ENCODE measurements around the gene TBC1D5.
"Not testable (repeated sequence)": the region's sequence is repeated elsewhere in the genome, so short reads cannot be mapped to it uniquely, and the experiment has no call there.

The TBC1D5 gene

GRCh38 chr3:17529677-17530076, 212.8 kb downstream of the TBC1D5 start:
- no peak for DNase-seq

DNA sequence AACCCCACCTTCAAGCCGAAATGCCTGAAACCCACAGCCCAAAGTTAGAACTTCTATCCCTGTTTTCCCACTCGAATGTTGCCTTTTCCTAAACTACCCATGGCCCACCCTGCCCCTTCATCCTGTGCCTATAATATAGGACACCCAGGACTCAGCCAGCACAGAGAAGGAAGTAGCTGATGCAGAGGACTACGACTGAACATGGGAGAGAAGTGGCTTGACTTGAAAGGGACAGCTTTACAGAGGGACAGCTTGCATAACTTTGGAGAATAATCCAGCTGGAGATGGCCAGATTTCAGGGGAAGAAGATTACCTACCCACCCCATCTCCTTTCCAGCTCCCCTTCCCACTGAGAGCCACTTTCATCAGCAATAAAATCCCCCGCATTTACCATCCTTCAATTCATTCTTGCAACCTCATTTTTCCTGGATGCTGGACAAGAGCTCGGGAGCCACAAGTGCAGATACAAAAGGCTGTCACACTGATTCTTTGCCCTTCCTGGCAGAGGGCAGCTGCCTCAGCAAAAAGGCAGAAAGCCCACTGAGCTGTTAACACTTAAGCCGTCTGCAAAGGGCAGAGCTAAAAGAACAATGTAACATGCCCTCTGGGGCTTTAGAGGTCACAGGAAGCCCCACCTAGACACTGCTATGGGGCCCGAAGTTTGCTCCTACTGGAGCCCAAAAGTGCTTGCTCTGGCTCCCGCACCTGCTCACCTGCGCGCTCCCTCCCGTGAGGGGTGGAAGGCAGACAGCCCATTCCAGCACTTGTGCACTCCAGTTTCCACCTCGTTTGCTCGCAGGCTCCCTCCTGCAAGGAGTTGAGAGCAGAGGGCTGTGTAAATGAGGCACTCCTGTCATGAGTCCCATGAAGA, 224.0 kb downstream of the TBC1D5 start:
- DNase-seq: no peak

DNA sequence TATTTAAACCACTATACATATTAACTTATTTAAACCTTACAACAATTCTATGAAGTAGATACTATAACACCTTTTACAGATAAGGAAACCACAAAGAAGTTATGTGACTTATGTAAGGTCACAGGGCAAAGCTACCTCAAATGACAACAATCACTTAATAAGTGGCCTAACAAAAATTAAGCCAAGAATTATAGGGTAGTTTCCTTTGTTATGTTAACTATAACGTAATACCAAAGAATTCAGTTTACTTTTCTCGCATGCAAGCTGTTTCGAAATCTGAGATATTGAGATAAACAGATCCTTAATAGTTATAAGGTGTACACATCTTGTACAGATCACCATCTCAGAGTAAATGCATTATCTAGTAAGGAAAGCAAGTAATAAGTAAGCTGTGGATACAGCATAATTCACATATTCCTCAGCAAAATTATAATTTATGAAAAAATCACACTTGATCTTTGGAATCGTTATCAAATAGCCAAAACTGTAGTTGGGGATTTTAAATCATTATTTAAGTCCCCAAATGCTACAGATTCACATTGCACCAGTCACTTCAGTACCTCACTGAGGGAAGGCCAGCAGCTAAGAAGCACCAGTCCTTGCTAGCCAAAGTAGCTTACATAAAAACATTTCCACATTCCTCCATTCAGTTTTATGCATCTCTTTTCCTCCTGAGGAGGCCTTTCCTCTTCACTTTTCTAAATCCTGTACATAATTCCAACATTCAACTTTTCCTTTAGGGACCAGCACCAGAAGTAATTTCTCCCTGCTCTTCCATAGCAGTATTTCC, 226.8 kb downstream of the TBC1D5 start:
- DNase-seq: no peak

GRCh38 chr3:17514597-17514996, 227.8 kb downstream of the TBC1D5 start:
- no peak for DNase-seq

GRCh38 chr3:17510265-17510664, 232.2 kb downstream of the TBC1D5 start:
- no peak for DNase-seq

DNA sequence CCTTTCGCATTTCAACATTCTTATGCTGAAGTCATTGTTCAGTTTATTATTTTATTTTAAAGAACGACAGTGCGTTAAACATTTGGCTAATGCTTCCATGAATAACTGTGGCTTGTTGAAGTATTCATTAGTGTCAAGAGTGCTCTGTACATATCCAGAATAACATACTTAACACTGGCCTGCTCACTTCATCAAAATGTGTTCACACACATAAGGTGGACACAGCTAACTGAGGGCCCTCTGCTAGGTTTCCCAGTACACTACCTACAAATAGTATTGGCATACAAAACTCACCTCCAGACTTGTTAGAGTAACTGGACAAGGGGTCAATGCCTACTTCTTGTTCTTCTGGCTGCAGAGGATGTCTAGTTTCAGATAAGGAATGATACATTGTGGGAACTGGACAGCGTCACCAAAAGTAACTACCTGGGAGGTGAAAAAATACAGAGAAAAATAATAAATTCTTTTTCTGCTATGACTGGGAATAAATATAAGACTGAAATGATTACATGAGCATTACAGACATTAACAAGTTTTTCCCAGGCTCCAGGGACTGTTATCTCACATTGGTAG, 234.2 kb downstream of the TBC1D5 start:
- DNase-seq: no peak

DNA sequence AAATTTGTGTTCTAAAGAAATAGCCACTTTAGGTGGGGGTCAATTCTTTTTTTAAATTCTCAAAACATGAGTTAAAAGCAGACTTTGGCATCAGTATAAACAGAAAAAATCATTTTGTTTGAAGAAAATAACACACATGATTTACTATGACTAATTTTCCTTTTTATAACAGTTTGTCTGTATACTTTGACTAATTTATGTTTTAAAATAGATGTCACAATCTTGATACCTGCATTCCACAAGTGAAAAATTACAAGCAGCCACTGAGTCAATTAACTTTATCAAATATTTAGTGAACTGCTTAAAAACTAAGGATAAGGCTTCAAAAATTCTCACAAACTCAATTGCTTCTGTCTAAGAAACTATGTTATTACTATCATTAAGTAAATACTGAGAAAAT, 235.0 kb downstream of the TBC1D5 start:
- no peak for DNase-seq

DNA sequence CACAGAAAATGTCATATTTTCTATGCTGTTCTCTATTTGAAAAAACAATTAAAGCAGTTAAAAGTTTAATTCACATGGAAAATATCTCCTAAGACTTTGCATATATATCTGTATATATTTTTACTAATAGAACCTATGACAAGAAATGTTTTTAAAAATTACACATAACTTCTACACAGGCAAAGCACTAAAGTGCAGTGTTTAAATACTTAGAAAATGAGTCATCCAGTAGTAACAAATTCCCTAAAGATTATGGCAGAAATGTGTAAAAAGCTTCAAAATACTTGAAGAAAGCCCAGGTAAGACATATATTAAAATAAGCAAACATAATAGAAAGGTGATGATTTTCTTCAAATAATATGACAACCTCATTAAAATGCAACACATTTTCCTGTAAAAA, 236.6 kb downstream of the TBC1D5 start:
- no peak for DNase-seq

DNA sequence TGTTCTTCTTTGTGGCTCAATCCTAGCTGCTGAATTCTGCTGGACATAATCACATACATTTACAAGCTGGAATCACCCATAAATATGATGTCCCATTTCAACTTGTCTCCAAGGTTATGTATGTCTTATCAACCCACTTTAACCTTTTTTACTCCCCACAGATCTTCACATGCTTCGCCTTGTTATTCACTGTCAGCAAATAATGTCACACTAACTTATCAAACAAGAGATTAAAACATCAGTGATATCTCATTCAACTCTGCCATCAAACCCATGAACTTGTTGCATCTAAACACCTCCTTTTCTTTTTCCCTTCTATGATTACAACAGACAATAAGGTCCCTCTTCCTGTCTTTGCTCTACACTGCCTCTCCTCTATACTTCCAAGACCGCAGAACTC, 240.7 kb downstream of the TBC1D5 start:
- no peak for DNase-seq

DNA sequence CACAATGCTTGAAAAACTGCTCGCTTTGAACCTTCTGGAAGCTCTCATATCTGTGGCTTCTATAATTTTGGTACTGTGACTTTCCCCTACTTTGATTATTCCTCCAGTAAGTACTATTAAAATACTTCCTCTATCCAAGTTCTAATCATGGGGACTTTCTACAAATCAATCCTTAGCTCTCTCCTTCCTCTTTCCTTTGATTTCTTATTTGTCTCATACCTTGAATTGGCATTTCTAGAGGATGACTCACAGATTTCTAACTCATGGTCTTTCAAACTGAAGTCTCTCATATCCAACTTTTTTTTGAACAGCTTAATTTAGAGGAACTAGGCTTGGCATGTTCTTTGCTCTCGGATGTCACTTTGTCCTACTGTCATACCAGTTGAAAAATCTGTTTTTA, 241.8 kb downstream of the TBC1D5 start:
- no peak for DNase-seq

- DNase-seq: no peak
Observed at GRCh38 chr3:17494117-17494809, 248.2 kb downstream of the TBC1D5 start.

DNA sequence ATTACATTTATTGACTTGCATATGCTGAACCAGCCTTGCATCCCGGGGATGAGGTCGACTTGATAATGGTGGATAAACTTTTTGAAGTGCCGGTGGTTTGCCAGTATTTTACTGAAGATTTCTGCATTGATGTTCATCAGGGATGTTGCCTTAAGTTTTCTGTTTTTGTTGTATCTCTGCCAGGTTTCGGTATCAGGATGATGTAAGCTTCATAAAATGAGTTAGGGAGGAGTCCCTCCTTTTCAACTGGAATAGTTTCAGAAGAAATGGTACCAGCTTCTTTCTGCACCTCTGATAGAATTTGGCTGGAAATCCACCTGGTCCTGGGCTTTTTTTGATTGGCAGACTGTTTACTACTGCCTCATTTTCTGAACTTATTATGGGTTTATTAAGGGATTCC, 250.8 kb downstream of the TBC1D5 start:
- DNase-seq: no peak

DNA sequence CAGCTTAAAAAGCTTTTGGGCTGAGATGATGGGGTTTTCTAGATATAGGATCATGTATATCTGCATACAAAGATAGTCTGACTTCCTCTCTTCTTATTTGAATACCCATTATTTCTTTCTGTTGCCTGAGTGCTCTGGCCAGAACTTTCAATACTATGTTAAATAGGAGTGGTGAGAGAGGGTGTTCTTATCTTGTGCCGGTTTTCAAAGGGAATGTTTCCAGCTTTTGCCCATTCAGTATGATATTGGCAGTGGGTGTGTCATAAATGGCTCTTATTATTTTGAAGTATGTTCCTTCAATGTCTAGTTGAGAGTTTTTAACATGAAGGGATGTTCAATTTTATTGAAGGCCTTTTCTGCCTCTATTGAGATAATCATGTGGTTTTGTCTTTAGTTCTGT, 251.2 kb downstream of the TBC1D5 start:
- not testable (repeated sequence) for DNase-seq

DNA sequence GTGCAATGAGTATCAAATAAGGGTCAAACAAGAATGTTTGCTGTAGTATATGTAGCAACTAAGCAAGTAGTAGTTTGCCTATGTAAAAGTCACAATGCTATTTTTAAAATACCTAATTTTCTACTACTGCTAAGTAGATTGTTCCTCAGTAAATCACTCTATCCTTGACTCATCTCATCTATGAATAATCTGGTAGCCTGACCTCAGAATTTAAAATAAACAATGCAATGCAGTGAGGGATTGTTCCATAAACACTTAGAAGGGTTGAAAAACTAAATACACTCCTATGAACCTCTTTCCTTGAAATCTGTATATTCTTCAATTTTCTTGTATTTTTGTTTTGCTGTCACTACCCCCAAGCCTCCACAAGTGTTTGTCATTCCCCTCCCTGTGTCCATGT, 253.3 kb downstream of the TBC1D5 start:
- no peak for DNase-seq

DNA sequence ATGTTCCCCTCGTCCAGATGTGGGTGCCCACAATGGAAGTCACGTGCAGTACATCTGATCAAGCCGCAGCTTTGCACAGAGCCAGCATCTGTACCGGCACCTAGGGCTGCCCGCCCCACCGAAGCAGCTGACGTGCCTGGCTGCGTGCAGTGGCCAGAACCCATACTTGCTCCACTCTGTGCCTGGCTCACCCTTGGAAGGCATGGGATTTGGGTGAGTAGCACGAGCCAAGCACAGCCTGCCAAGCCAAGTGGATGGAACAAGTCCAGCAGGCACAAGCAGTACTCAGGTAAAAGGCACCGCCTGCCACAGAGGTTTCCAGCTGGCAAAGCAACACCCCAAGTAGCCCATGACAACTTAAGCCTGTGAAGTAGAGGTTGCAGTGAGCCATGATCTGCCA, 261.3 kb downstream of the TBC1D5 start:
- no peak for DNase-seq

GRCh38 chr3:17479681-17480405, 262.6 kb downstream of the TBC1D5 start:
- no peak for DNase-seq

GRCh38 chr3:17478673-17479072, 263.8 kb downstream of the TBC1D5 start:
- no peak for DNase-seq

- DNase-seq: no peak
Observed at GRCh38 chr3:17473761-17474160, 268.7 kb downstream of the TBC1D5 start.

DNA sequence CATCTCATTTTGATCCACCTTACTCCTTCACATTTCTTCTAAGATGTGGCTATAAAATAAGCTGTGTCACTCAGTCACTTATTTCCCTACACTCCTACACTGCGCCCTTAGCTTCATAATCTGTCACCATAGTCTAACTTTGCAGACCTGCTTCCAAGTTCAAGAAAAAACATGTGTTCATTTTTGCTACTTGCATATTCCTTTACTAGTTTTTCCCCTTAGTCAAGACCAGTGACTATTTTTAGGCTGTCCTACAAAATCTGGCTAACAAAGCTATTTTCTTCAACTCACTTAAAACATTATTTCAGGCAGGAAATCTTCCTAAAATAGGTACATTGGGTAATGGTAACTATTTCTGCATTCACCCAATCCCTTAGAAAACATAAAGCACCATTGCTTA, 272.5 kb downstream of the TBC1D5 start:
- DNase-seq: no peak

- DNase-seq: no peak
Observed at GRCh38 chr3:17469520-17469919, 272.9 kb downstream of the TBC1D5 start.

DNA sequence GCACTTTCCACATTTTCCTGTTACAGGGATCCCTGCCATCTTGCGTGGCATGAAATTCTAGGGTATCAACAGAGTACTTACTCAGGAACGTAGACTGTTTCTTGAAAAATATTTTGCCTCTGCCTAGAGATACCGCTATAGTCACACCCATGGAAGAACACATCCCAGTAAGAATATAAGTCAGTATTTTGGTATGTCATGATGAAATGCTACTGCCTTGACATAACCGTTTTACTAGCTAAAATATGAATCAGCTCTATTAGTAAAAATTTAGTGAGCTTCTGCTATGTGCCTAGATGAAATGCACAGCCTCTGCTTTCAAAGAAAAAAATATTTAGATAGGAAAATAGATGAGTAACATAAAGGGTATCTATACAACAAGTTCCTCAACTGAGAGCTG, 276.4 kb downstream of the TBC1D5 start:
- no peak for DNase-seq

GRCh38 chr3:17459470-17459993, 282.9 kb downstream of the TBC1D5 start:
- DNase-seq: no peak

Data from left hindlimb (tissue), 1 donor.